Spleen (tissue), 7 donors: ENCODE measurements around the gene ITGBL1.

Source experiments
- CTCF ChIP-seq, 11 experiments: fragments of 200-600 bp in 7 of 11; fragments of 450-650 bp in 4 of 11; sonication (generic) in 4 of 11; IDR thresholded peaks in 8 of 11; conservative IDR thresholded peaks in 3 of 11; 1 replicate in 7 of 11; 2 replicates in 4 of 11; pipeline versions ENCODE4 v1.4.0 to v1.8.0; 2016 to 2021; ENCODE audit warnings: antibody characterized with exemption in 11 of 11, inconsistent platforms in 4 of 11, mild to moderate bottlenecking in 1 of 11
- POLR2A ChIP-seq, 3 donors: fragments of 450-650 bp; IDR thresholded peaks; one replicate each; pipeline ENCODE4 v1.5.1; 2017; ENCODE audit warnings: antibody characterized with exemption in 3 of 3, mild to moderate bottlenecking in 1 of 3
- POLR2AphosphoS5 ChIP-seq, 3 donors: sonication (generic); formaldehyde crosslinking; IDR thresholded peaks; one replicate each; pipeline ENCODE4 v1.5.1; 2017; ENCODE audit warnings: antibody characterized with exemption in 3 of 3
- donor health status: DM: no; HTN: no; CAD: no; lungs with moderate emphysema.
- donor health status: DM: no; HTN: no; CAD: no.
- donor health status: DM: no; HTN: no; CAD: no.

DNA sequence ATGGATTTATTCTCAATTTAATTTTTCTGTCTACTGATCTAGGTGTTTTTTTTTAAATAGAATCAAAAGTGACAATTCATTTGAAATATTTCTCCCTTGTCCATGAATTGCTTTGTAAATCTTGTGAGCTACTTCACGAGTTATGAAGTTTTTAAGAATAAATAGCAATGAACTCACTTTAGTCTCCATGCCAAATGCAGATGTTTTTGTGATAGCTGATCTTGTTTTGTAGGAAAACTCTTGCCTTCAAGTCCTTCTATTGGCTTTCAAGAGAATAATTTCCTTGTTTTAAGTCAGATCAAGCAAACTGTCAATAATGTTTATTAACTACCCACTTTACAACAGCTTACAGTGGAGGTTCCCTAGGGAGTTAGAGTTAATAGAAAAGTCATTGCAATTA, 99.8 kb downstream of the ITGBL1 start:
- TF ChIP-seq POLR2A (IDR thresholded peaks at IDR 0.05) = no peak
- no peak for TF ChIP-seq CTCF (IDR thresholded peaks at IDR 0.05 in 8 of 11, conservative IDR thresholded peaks at IDR 0.05 in 3 of 11)
- TF ChIP-seq POLR2AphosphoS5 (IDR thresholded peaks at IDR 0.05) = no peak
